Middle frontal gyrus (tissue), 1 donor: ENCODE measurements around the gene LRRC61.

Experiments used
- DNase-seq: peaks from one replicate; pipeline ENCODE4 v3.0.0-alpha.2; 2015; ENCODE audit warnings: low spot score; ENCODE audit errors: extremely low spot score

Gene LRRC61

GRCh38 chr7:150369748-150370501 is 46.8 kb downstream of the LRRC61 start:
- DNase-seq = no peak

GRCh38 chr7:150370612-150371071 is 47.5 kb downstream of the LRRC61 start:
- DNase-seq = no peak

DNA sequence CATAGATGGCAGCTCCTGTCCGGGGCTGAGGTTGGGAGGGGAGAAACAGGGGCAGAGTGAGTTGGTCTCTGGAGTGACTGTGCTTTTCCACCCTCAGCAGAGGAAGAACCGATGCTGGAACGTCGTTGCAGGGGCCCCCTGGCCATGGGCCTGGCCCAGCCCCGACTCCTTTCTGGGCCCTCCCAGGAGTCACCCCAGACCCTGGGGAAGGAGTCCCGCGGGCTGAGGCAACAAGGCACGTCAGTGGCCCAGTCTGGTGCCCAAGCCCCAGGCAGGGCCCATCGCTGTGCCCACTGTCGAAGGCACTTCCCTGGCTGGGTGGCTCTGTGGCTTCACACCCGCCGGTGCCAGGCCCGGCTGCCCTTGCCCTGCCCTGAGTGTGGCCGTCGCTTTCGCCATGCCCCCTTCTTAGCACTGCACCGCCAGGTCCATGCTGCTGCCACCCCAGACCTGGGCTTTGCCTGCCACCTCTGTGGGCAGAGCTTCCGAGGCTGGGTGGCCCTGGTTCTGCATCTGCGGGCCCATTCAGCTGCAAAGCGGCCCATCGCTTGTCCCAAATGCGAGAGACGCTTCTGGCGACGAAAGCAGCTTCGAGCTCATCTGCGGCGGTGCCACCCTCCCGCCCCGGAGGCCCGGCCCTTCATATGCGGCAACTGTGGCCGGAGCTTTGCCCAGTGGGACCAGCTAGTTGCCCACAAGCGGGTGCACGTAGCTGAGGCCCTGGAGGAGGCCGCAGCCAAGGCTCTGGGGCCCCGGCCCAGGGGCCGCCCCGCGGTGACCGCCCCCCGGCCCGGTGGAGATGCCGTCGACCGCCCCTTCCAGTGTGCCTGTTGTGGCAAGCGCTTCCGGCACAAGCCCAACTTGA is 48.2 kb downstream of the LRRC61 start:
- DNase-seq = no peak

GRCh38 chr7:150371996-150372270 is 48.8 kb downstream of the LRRC61 start:
- no peak for DNase-seq

DNA sequence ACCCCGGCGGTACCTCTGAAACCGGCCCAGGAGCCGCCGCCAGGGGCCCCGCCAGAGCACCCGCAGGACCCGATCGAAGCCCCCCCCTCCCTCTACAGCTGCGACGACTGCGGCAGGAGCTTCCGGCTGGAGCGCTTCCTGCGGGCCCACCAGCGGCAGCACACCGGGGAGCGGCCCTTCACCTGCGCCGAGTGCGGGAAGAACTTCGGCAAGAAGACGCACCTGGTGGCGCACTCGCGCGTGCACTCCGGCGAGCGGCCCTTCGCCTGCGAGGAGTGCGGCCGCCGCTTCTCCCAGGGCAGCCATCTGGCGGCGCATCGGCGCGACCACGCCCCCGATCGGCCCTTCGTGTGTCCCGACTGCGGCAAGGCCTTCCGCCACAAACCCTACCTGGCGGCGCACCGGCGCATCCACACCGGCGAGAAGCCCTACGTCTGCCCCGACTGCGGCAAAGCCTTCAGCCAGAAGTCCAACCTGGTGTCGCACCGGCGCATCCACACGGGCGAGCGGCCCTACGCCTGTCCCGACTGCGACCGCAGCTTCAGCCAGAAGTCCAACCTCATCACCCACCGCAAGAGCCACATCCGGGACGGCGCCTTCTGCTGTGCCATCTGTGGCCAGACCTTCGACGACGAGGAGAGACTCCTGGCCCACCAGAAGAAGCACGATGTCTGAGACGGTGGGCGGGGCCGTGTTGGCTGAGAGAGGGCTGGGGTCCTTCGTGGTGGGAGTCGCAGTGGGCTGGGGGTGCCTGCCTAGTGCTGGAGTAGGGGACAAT is 49.3 kb downstream of the LRRC61 start:
- no peak for DNase-seq

DNA sequence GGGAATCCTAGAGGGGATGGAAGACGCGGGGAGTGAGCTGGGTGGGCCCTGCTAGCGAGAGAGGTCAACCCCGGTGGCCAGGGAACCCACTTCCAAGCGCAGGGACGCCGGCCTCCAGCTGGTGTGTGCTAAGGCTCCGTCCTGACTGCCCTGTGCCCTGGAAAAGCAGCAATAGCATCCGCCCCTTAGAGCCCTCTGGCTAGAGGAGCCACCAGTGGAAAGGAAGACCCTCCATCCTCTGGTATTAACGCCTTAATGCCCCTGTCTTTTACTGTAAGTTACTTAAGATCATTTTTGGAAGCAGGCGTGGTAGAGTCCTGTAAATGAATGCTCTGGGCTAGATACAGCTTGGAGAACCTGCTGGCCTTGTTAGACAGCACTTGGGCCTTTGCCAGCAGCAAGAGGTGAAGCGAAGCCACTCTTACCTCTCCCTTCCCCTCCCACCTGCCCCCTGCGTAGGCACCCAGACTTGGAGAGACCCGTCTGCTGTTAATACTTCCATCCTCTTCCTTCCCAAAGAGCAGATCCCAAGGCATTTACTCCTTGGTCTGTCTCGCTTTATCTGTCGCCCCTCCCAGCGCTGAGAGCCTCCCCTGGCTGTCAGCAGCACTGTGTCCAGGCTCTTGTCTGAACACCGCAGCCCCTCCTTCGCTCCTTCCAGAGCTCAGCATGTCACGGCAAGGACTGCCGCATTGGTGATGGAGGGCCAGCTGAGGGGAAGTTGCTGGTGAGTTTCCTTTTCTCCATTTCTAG is 50.1 kb downstream of the LRRC61 start:
- no peak for DNase-seq

DNA sequence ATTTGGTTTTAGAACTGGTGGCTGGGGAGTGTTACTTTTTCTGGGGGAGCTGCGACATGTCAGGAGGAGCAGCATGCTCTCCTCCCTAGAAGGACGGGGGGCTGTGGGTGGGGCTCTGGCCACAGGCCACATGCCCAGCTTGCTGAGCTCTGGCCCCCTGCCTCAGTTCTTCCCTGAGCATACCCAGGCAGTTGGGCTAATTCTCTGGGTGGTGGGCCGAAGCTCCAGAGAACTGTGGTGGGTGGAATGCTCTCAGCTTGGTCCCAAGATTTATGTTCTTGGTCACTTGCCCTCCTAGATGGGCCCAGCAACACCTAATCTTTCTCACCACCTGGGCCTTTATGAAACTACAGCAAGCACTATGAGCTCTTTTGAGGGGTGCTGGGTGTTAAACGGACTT is 50.9 kb downstream of the LRRC61 start:
- no peak for DNase-seq

DNA sequence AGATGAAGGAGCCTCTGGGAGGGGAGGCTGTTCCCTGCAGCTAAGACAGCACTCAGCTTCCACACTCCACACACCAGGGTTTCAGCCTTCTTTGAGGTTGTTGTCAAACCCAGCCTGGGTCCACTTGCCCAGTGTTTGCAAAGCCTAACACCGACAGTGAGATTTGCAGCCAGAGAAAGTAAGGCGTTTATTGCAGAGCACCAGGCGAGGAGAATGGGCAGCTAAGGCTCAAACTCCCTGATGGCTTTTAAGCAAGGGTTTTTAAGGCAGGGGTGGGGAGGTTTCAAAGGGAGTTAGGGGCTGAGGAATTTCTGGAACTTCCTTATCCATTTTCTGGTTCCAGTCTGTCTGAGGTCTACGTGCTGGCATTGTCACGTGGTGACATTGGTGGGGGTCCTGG is 51.3 kb downstream of the LRRC61 start:
- no peak for DNase-seq

DNA sequence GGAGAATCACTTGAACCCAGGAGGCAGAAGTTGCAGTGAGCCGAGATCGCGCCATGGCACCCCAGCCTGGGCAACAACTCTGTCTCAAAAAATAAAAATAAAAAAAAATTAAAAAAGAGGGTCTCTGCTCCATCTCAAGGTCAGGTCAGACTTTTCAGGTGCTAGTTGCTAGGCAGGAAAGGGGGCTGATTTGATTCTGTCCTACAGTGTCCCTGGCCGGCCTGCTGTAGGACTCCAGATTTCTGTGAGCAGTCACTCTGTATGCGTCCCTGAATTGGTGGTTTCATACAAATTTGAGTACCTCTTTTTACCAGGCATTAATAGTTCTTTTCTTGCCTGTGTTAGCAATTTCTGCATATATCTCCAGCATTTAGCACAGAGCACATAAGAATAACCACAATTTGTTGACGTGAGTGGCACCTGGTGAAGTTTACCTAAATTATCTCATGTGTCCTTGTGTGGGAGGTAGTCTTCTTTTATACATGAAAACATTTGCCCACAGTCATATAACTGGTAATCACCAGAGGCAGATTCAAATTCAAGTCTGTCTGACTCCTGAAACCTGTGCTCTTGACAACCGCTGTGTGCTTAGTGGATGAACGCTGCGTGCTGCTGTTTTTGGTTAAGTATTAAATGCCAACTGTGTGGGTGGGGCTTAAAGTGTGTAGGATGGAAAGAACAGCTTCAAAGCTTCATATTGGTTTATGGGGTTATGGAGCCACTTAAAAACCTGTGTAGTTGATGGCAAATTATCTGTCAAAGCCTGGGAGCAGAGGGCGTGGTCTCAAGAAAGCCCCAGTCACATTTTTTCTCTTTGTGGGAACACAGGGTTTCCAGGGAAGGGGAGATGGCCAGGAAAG is 52.7 kb downstream of the LRRC61 start:
- DNase-seq = no peak

- no peak for DNase-seq
Observed at GRCh38 chr7:150376560-150376959, 53.4 kb downstream of the LRRC61 start.

DNA sequence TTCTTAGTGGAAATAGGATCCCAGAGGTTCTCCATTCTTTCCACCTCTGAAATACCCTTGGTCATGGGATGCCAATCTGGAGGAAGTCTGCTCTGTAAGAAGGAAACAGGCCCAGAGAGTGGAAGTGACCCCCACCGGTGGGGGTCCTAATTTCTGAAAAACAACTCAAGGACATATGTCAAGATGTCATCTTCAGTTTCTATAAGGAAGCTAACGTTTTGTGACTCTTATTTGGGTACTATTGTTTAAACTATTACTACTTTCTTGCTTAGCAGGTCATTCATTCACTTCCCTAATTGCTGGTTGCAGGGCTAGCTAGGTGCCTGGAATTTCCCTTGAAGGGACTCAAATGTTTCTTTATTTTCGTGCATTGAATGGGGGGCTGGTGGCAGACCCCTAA is 54.0 kb downstream of the LRRC61 start:
- no peak for DNase-seq

DNA sequence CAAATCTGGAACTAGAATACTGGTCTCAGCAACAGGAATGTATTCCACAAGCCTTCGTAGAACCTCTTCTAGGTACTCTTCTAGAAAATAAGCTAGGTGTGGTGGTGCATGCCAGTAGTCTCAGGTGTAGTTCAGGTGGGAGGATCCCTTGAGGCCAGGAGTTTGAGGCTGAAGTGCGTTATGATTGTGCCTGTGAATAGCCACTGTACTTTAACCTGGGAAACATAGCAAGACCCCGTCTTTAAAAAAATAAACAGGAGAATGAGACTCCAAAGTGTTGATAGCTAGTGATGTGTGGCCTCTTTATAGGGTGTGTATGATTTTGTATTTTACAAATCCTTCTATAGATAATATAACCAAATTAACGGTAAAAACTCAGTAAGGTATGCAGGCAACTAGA is 54.5 kb downstream of the LRRC61 start:
- no peak for DNase-seq

DNA sequence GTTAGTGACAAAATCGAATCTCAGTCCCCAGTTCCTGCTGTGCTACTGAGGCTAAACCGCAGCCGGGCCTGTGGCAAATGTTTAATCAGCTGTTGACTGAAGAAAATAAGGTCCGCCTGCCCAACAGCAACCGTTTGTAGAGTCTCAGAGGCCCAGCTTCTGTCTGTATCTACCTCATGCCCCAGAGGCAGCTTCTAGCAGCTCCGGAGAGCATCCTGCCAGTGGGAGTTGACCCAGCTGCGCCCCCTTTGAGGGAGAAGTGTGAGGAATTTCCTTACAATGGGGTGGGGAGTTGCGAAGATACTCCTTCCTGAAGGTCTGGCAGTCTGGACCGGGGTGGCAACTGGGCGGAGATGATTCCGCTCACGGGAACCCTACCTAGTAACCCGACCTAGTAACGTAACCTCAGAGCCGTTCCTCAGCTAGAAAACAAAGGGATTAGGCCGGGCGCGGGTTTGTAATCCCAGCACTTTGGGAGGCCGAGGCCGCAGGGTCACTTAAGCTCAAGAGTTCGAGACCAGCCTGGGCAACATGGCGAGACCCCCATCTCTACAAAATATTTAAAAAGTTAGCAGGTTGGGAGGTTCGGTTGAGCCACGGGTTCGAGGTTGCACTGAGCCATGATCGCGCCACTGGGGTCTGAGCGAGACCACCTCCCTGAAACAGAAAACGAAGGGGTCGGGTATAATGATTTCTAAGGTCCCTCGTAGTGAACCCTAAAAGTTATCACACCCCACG is 55.1 kb downstream of the LRRC61 start:
- no peak for DNase-seq

- peak; percentile 92 for DNase-seq
Observed at GRCh38 chr7:150378853-150379440, 55.8 kb downstream of the LRRC61 start, which contains the start of gene ZNF775. Gene ZNF775, plus strand, starts transcription at chr7:150379330. Its CDS starts 9,141 bp downstream, at chr7:150388471.

DNA sequence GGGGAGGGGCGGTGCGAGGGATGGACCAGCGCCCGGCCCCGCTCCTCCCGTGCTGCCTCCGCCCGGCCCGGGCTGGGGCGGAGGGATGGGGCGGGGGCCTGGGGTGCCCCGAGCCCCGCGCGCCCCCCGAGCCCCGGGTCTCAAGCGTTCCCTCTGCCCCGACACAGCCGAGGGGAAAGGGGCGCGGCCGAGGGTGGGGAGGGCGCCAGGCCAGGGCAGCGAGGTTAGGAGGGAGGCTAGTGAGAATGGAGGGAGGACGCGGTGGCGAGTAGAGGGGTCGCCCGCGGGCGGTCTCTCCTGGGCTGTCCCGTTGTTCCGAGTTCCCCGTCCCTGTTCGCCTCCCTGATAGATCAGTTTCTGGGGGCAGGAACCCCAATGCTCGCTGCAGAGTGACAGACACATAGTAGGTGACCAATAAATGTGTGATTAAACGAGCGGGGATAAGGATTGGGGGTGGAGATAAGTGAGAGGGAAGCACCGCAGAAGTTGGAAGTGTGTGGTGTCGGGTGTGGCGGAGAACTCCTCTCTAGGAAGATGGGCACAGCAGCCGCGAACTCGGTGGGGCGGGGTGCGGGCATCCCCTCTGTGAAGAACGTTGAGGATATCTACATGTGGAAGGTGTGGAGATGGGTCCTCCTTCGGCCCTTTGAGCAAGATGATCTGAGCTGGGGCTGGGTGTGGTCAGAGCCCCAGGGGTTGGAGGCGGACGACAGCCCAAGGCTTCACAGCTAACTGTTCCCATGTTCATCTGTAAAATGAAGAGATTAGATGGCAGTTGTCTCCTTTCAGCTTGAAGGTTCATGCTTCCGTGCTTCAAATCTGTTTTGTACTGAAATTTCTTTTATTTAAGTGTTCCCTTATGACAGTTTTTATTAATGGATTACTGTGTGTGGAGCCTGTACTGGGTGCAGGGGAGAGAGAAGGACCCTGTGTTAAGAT is 56.6 kb downstream of the LRRC61 start:
- no peak for DNase-seq

- DNase-seq = no peak
Observed at GRCh38 chr7:150380463-150380862, 57.3 kb downstream of the LRRC61 start.

DNA sequence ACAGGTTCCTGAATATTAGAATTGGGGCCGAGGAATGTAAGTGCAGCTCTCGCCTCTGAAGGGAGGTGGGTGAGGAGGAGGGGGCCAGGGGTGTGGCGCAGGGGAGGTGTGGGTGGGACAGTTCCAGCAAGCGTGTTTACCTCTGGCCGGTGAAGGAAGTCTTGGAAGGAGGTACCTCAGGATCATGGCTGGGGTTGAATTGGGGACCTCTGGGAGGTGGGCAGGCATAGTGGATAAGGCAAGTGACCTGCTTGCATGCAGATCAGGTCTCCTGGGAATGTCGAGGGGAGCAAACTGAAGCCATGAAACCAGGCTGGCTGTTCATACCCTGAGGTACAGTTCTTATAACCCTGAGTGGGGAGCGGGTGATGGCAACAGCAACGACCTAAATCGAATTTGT is 57.9 kb downstream of the LRRC61 start:
- DNase-seq = no peak

DNA sequence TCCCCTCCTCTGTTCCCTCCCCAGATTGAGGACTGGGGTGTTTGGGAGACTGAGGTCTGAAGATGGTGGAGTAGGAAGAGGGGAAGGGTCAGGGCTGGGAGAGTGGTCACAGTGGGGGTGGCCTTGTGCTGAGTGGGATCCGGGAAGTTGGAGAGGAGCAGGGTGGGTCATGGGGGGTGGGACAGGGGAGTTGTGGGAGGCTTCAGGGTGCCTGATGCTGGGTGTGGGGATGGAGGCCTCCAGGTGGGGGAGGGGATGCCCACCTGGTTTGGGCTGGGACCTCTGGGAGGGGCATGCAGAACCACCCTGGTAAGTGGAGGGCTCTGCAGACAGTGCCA is 58.6 kb downstream of the LRRC61 start:
- DNase-seq = no peak
